ENCODE results near the gene TPBG.

- TF ChIP-seq CTCF (IDR thresholded peaks at IDR 0.05; ENCODE audit: low read depth, low read length, poor library complexity, severe bottlenecking), result no peak
- TF ChIP-seq EZH2phosphoT487 (IDR thresholded peaks at IDR 0.05; ENCODE audit: borderline replicate concordance, low read length), result no peak
These were observed 33.9 kb upstream of the TPBG start for GRCh38 chr6:82329766-82330165.

All from DOHH2 (cell line).